ENCODE measurements around the gene RAPGEF2. TPM values are rescaled to one million over a fixed set of nuclear protein-coding genes. Genes with fewer than 3 reads are reported as not detected.
"Not testable (repeated sequence)": the region's sequence is repeated elsewhere in the genome, so short reads cannot be mapped to it uniquely, and the experiment has no call there.

RAPGEF2 gene
- total RNA-seq, 8 experiments from 2014 or later: 44.0 to 164 (median 67.9) TPM

DNA sequence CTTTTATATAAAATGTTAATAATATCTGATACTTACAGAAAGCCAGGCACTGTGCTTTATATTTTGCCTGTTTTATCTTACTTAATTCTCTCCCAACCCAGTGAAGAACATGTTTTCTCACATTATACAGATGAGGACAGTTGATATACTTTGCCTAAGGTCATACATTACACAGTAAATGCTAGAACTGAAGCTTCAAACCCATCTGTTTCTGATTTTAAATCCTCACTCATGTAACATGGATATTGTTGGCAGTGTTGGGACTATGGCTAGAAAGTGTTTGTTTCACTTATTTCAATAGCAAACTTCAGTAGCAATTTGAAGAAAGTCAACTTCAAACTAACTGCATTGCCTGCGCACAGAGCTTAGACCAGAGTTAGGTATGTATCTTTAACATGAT is 57.4 kb downstream of the RAPGEF2 start:
- Histone ChIP-seq H3K4me3 (no peak overlapping the region), H3K27ac (no peak overlapping the region), H3K4me1 (replicated peaks in 1 of 2) (peaks cover 11 to 24% of the 10 kb centered on the region in 2 donors)
- peak in 3 of 8 experiments; percentile 38 to 90 (median 61) for ATAC-seq (replicated peaks in 6 of 8)
- 83 to 100% (median 100%) methylated on average over 1 of the region's 1 CpG; no CpG with 5 or more reads in 4 of the 10 experiments for WGBS, 10 experiments
- in situ Hi-C loops (cut with MboI; ENCODE audit: low pct_unique_long_range_greater_than_20kb in 2 of 9, low sequenced_read_pairs in 9 of 9, unreplicated experiment in 9 of 9): loop anchor here in 1 of 9 experiments (25.0 kb wide), 1 partner anchor 298 kb away; no protein-coding TSS in a partner anchor

DNA sequence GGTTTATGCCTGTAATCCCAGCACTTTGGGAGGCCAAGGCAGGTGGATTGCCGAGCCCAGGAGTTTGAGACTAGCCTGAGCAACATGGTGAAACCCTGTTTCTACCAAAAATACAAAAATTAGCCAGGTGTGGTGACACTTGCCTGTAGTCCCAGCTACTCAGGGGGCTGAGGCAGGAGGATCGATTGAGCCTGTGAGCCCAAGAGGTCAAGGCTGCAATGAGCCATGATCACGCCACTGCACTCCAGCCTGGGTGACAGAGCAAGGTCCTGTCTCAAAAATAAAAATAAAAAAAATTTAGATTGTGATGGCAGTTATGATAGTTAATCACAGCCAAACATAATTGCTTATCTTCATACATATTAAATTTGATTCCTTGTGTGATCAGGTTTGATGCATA is 58.6 kb downstream of the RAPGEF2 start:
- in situ Hi-C loops (cut with MboI; ENCODE audit: low pct_unique_long_range_greater_than_20kb in 2 of 9, low sequenced_read_pairs in 9 of 9, unreplicated experiment in 9 of 9): loop anchor here in 1 of 9 experiments (25.0 kb wide), 1 partner anchor 299 kb away; no protein-coding TSS in a partner anchor
- not testable (repeated sequence) for H3K4me3 ChIP-seq; ATAC-seq (replicated peaks in 6 of 8); H3K27ac ChIP-seq
- peaks cover 11 to 24% of the 10 kb centered on the region in 2 donors for H3K4me1 ChIP-seq (replicated peaks in 1 of 2)
- WGBS, 10 experiments: 82 to 100% (median 90%) methylated on average over 1 to 3 of the region's 3 CpGs; no CpG with 5 or more reads in 5 of the 10 experiments

- Histone ChIP-seq H3K4me3 (no peak overlapping the region), H3K4me1 (replicated peaks in 1 of 2) (peaks cover 11 to 19% of the 10 kb centered on the region in 2 donors), H3K27ac (no peak overlapping the region)
- in situ Hi-C loops (cut with MboI; ENCODE audit: low pct_unique_long_range_greater_than_20kb in 2 of 9, low sequenced_read_pairs in 9 of 9, unreplicated experiment in 9 of 9): loop anchor here in 1 of 9 experiments (25.0 kb wide), 1 partner anchor 300 kb away; no protein-coding TSS in a partner anchor
- 100% methylated on average over 1 of the region's 1 CpG; no CpG with 5 or more reads in 4 of the 10 experiments for WGBS, 10 experiments
- no peak for ATAC-seq (replicated peaks in 6 of 8)
Observed at GRCh38 chr4:159162576-159162975, 59.7 kb downstream of the RAPGEF2 start.

DNA sequence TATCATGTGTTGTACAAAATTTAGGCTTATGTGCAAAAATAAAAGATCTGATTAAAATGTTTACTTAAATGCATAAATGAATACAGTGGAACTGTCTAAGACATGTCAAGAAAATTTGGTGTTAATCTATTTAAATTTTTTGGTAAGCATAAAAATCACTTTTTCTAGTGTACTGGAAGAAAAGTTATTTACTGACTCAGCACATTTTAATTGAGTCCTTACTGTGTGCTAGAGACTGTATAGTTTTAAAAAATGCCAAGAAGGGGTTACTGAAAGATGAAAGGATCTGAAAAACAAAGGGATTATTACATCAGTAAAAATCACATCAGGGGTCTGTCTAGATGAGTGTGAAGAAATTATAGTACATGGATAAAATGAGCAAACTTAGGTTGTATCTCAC is 60.6 kb downstream of the RAPGEF2 start:
- in situ Hi-C loops (cut with MboI; ENCODE audit: low pct_unique_long_range_greater_than_20kb in 2 of 9, low sequenced_read_pairs in 9 of 9, unreplicated experiment in 9 of 9): loop anchor here in 1 of 9 experiments (25.0 kb wide), 1 partner anchor 301 kb away; no protein-coding TSS in a partner anchor
- Histone ChIP-seq H3K4me1 (replicated peaks in 1 of 2) (peaks cover 11 to 13% of the 10 kb centered on the region in 2 donors), H3K27ac (no peak overlapping the region), H3K4me3 (no peak overlapping the region)
- no peak for ATAC-seq (replicated peaks in 6 of 8)

GRCh38 chr4:159169404-159170302 is 66.8 kb downstream of the RAPGEF2 start:
- no peak for ATAC-seq (replicated peaks in 6 of 8)
- Histone ChIP-seq H3K4me1 (replicated peaks in 1 of 2) (peaks cover 9 to 12% of the 10 kb centered on the region in 2 donors), H3K4me3 (no peak overlapping the region), H3K27ac (no peak overlapping the region)
- in situ Hi-C loops (cut with MboI; ENCODE audit: low pct_unique_long_range_greater_than_20kb in 2 of 9, low sequenced_read_pairs in 9 of 9, unreplicated experiment in 9 of 9): loop anchor here in 1 of 9 experiments (25.0 kb wide), 1 partner anchor 307 kb away; no protein-coding TSS in a partner anchor
- 81 to 100% (median 95%) methylated on average over 1 to 5 of the region's 5 CpGs; no CpG with 5 or more reads in 1 of the 10 experiments for WGBS, 10 experiments

- H3K27ac ChIP-seq: no peak overlapping the region
- in situ Hi-C loops (cut with MboI; ENCODE audit: low pct_unique_long_range_greater_than_20kb in 2 of 9, low sequenced_read_pairs in 9 of 9, unreplicated experiment in 9 of 9): loop anchor here in 1 of 9 experiments (25.0 kb wide), 1 partner anchor 309 kb away; no protein-coding TSS in a partner anchor
- 79 to 100% (median 92%) methylated on average over 1 to 4 of the region's 4 CpGs; no CpG with 5 or more reads in 1 of the 10 experiments for WGBS, 10 experiments
- no peak overlapping the region for H3K4me3 ChIP-seq
- ATAC-seq (replicated peaks in 6 of 8): no peak
- peaks cover 15 to 26% of the 10 kb centered on the region in 2 donors for H3K4me1 ChIP-seq (replicated peaks in 1 of 2)
Observed at GRCh38 chr4:159171287-159171686, 68.4 kb downstream of the RAPGEF2 start.

DNA sequence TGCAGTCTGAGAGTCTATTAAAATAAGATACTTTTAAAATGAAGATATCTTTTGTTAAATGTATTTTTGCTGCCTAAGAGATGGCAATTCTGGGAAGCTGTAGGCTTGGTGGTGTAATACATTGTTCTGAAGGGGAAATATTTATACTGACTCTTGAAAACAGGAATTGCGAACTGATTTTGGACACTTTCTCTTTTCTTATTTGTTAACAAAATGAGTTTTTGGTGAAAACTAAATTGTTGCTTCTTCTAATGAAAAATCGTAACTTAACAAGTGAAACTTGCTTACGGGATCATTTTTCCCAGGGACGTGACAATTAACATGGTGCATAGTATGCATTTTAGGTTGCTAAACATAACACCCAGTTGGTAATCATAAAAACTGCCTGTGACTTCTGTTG is 71.0 kb downstream of the RAPGEF2 start:
- H3K4me3 ChIP-seq: no peak overlapping the region
- H3K27ac ChIP-seq: no peak overlapping the region
- peaks cover 15 to 26% of the 10 kb centered on the region in 2 donors for H3K4me1 ChIP-seq (replicated peaks in 1 of 2)
- no peak for ATAC-seq (replicated peaks in 6 of 8)
- in situ Hi-C loops (cut with MboI; ENCODE audit: low pct_unique_long_range_greater_than_20kb in 2 of 9, low sequenced_read_pairs in 9 of 9, unreplicated experiment in 9 of 9): loop anchor here in 1 of 9 experiments (25.0 kb wide), 1 partner anchor 312 kb away; no protein-coding TSS in a partner anchor
- 29 to 100% (median 89%) methylated on average over 2 to 4 of the region's 4 CpGs for WGBS, 10 experiments

GRCh38 chr4:159174645-159175084 is 71.8 kb downstream of the RAPGEF2 start:
- Histone ChIP-seq H3K4me3 (no peak overlapping the region), H3K4me1 (replicated peaks in 1 of 2) (peaks cover 15 to 26% of the 10 kb centered on the region in 2 donors), H3K27ac (no peak overlapping the region)
- in situ Hi-C loops (cut with MboI; ENCODE audit: low pct_unique_long_range_greater_than_20kb in 2 of 9, low sequenced_read_pairs in 9 of 9, unreplicated experiment in 9 of 9): loop anchor here in 5 of 9 experiments (25.0 kb wide), 2 partner anchors 312 to 462 kb away; partner anchors contain the start of gene PPID (in 1 of the 5)
- WGBS, 10 experiments: 83 to 100% (median 100%) methylated on average over 1 to 2 of the region's 2 CpGs; no CpG with 5 or more reads in 1 of the 10 experiments
- no peak for ATAC-seq (replicated peaks in 6 of 8)

- peak overlapping the region in 4 of 5 donors; percentile 7 to 32 (median 22) for H3K4me3 ChIP-seq
- in situ Hi-C loops (cut with MboI; ENCODE audit: low pct_unique_long_range_greater_than_20kb in 2 of 9, low sequenced_read_pairs in 9 of 9, unreplicated experiment in 9 of 9): loop anchor here in 5 of 9 experiments (25.0 kb wide), 2 partner anchors 313 to 463 kb away; partner anchors contain the start of gene PPID (in 1 of the 5)
- WGBS, 10 experiments: 6 to 70% (median 31%) methylated on average over 2 to 14 of the region's 14 CpGs; no CpG with 5 or more reads in 1 of the 10 experiments
- peaks cover 15 to 26% of the 10 kb centered on the region in 2 donors for H3K4me1 ChIP-seq (replicated peaks in 1 of 2)
- peak overlapping the region; percentile 9 to 26 for H3K27ac ChIP-seq
- ATAC-seq (replicated peaks in 6 of 8): peak; percentile 89 to 98 (median 96)
Observed at GRCh38 chr4:159175085-159175988, 72.5 kb downstream of the RAPGEF2 start.

DNA sequence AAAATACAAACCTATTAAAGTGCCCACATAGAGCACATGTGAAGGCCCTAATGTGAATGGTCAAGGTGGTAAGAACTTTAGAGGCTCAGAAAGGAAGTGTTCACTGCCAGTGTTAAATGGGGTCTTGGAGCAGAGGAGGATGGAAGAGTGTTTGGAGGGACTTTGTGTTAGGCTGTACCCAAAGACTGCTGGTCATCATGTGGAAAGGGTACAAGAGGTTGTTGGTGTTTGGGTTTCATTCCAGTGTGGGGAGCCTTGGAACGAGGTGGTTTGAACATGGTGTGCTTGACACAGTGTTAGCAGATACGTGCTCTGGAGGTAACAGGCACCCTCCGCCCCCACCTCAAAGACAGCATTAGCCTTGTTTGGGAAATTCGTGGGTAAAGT is 73.1 kb downstream of the RAPGEF2 start:
- Histone ChIP-seq H3K4me1 (replicated peaks in 1 of 2) (peaks cover 15 to 33% of the 10 kb centered on the region in 2 donors), H3K27ac (peak overlapping the region in 1 of 2 donors; percentile 9), H3K4me3 (peak overlapping the region in 1 of 5 donors; percentile 30)
- peak in 7 of 8 experiments; percentile 10 to 43 (median 31) for ATAC-seq (replicated peaks in 6 of 8)
- in situ Hi-C loops (cut with MboI; ENCODE audit: low pct_unique_long_range_greater_than_20kb in 2 of 9, low sequenced_read_pairs in 9 of 9, unreplicated experiment in 9 of 9): loop anchor here in 5 of 9 experiments (25.0 kb wide), 2 partner anchors 314 to 464 kb away; partner anchors contain the start of gene PPID (in 1 of the 5)
- 36 to 100% (median 78%) methylated on average over 2 to 4 of the region's 4 CpGs; no CpG with 5 or more reads in 4 of the 10 experiments for WGBS, 10 experiments

DNA sequence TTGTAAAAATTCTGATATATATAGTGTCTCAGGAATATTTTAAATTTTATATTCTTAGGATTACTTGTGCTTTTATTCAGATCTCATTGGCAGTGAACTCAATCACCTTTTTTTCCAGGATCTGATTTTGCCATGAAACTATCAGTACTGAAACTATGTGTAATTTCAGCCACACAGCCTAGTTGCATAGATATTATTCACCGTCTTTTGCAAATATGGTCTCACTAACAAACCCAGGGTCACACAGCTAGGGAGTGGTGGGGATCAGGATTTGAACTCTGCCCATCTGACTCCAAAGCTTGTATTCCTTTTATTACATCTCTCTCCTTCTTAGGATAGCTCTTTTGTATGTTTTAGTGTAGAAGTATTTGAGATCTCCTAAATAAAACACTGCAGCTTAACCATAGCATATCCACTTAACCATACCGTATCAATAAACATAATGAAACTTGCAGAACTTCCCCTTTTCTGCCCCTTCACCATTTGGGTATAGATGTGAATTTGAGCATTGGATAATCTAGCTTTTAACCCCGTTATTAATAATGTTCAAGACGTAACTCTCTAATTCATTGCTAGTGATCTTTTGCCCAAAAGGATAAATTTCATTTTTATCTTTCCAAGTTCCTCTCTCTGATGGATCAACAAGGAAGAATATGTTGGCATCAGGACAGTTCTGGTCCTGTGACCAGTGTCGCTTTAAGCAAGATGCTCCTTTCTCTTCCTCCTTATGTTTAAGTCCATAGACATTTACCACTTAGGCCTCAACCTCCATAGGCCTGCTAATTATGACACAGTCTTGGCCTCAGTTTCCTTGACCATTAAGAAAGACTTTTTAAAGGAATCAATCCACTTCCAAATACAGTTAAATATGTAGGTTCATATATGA is 74.6 kb downstream of the RAPGEF2 start:
- Histone ChIP-seq H3K4me1 (replicated peaks in 1 of 2) (peaks cover 15 to 35% of the 10 kb centered on the region in 2 donors), H3K27ac (no peak overlapping the region), H3K4me3 (no peak overlapping the region)
- 71 to 100% (median 86%) methylated on average over 1 to 5 of the region's 5 CpGs for WGBS, 10 experiments
- in situ Hi-C loops (cut with MboI; ENCODE audit: low pct_unique_long_range_greater_than_20kb in 2 of 9, low sequenced_read_pairs in 9 of 9, unreplicated experiment in 9 of 9): loop anchor here in 5 of 9 experiments (25.0 kb wide), 2 partner anchors 315 to 465 kb away; partner anchors contain the start of gene PPID (in 1 of the 5)
- no peak for ATAC-seq (replicated peaks in 6 of 8)

Measured in motor neuron (in vitro differentiated cells).